Thyroid gland (tissue), 4 donors: Measurements from ENCODE around the gene GLG1. TPM values are rescaled to one million over a fixed set of nuclear protein-coding genes. Genes with fewer than 3 reads are reported as not detected.

Experiments
- DNase-seq, 2 donors: peaks; one replicate each; pipeline ENCODE4 v3.0.0-alpha.2; 2019
- H3K27ac ChIP-seq, 3 donors: fragments of 200-600 bp; sonication (generic); 1 replicate in 2 of 3; 2 replicates in 1 of 3; pipeline ENCODE4 v1.5.1; 2016 to 2019; ENCODE audit warnings: mild to moderate bottlenecking in 1 of 3, moderate library complexity in 1 of 3
- H3K27me3 ChIP-seq: fragments of 200-600 bp; sonication (generic); one replicate; pipeline ENCODE4 v1.5.1; 2019
- H3K36me3 ChIP-seq, 2 donors: fragments of 200-600 bp; sonication (generic); one replicate each; pipeline ENCODE4 v1.5.1; 2016 to 2019
- H3K4me1 ChIP-seq, 2 donors: fragments of 200-600 bp; sonication (generic); one replicate each; pipeline ENCODE4 v1.5.1; 2017 to 2019
- H3K4me3 ChIP-seq, 3 donors: fragments of 200-600 bp; sonication (generic); replicated peaks in 1 of 3; 1 replicate in 2 of 3; 2 replicates in 1 of 3; pipeline ENCODE4 v1.5.1; 2016; ENCODE audit warnings: mild to moderate bottlenecking in 1 of 3
- H3K9me3 ChIP-seq: fragments of 200-600 bp; sonication (generic); one replicate; pipeline ENCODE4 v1.5.1; 2017
- POLR2A ChIP-seq, 2 donors: fragments of 450-650 bp; IDR thresholded peaks; one replicate each; pipeline ENCODE4 v1.6.1; 2017; ENCODE audit warnings: antibody characterized with exemption in 2 of 2, mild to moderate bottlenecking in 2 of 2, moderate library complexity in 1 of 2
- WGBS, 2 donors: methylation state at CpG; one replicate each; pipeline ENCODE4 v1.1.5; 2017; 5-methylcytosine and 5-hydroxymethylcytosine counted together
- intact Hi-C: fragments of 100-400 bp; cut with DNase I; formaldehyde crosslinking; loops from one replicate; pipeline ENCODE4 v1.15.1; 2023
- total RNA-seq, 4 donors: library from RNA; depleted of rRNA; stranded (reverse); fragments of >200 nt; gene quantifications; one replicate each; pipeline ENCODE4 v1.2.3, GENCODE V29; 2016
- TF ChIP-seq, protein P1 (sequence below), 6 experiments: fragments of 200-600 bp in 3 of 6; fragments of 450-650 bp in 3 of 6; sonication (generic) in 3 of 6; IDR thresholded peaks; one replicate each; pipeline ENCODE4 v1.5.1; 2016 to 2019; ENCODE audit warnings: antibody characterized with exemption in 6 of 6, mild to moderate bottlenecking in 2 of 6, inconsistent platforms in 1 of 6, moderate library complexity in 1 of 6

Gene GLG1
- total RNA-seq, 4 donors from 2014 or later, result 127 to 182 (median 151) TPM

DNA sequence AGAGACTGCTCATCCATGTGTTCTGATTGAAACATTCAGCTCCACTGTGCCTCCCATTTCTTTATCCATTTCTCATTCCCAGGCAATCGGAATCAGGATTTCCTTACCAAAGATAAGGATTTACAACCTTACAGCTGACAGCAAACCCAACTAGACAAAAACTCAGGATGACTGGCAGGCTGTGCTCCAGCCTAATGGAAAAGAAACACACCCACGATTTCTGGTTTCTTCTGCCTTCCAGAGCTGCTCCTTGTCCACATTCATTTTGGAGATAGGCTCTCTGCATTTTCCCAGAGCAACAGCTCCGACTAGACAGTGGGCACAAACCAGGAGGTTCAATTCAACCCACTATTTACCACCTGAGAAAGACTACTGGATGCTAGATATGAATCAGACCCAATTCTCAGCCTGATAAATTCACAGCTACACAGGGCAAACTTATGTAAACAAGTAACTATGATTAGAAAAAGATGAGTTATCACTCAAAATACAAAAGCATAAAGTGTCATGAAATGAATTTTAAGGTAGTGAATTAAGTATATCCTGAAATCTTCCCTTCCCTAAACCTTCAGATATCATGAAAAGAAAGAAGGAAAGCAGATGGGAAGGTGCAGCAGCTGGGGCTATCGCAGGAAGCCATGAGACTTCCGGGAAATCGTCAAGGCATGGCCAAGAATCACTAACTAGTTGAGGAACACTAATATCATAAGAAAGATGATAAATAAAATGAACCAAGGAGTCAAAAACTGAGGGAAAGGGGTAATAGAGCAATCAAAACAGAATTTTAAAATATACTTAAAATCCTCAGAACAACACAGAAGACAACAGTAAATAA, 140.8 kb downstream of the GLG1 start:
- no peak overlapping the region for H3K27ac ChIP-seq
- no peaks in the 10 kb centered on the region for H3K27me3 ChIP-seq
- TF ChIP-seq, protein P1, sequence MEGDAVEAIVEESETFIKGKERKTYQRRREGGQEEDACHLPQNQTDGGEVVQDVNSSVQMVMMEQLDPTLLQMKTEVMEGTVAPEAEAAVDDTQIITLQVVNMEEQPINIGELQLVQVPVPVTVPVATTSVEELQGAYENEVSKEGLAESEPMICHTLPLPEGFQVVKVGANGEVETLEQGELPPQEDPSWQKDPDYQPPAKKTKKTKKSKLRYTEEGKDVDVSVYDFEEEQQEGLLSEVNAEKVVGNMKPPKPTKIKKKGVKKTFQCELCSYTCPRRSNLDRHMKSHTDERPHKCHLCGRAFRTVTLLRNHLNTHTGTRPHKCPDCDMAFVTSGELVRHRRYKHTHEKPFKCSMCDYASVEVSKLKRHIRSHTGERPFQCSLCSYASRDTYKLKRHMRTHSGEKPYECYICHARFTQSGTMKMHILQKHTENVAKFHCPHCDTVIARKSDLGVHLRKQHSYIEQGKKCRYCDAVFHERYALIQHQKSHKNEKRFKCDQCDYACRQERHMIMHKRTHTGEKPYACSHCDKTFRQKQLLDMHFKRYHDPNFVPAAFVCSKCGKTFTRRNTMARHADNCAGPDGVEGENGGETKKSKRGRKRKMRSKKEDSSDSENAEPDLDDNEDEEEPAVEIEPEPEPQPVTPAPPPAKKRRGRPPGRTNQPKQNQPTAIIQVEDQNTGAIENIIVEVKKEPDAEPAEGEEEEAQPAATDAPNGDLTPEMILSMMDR (IDR thresholded peaks at IDR 0.05), result no peak
- TF ChIP-seq POLR2A (IDR thresholded peaks at IDR 0.05), result no peak
- H3K4me3 ChIP-seq, result no peak overlapping the region
- DNase-seq, result no peak
- intact Hi-C loops, result no loop called here
- WGBS, 2 donors, result 86 to 89% methylated on average over 6 of the region's 6 CpGs
- no peaks in the 10 kb centered on the region for H3K4me1 ChIP-seq
- H3K36me3 ChIP-seq, result peaks cover 71 to 78% of the 10 kb centered on the region in 2 donors
- H3K9me3 ChIP-seq, result no peaks in the 10 kb centered on the region

DNA sequence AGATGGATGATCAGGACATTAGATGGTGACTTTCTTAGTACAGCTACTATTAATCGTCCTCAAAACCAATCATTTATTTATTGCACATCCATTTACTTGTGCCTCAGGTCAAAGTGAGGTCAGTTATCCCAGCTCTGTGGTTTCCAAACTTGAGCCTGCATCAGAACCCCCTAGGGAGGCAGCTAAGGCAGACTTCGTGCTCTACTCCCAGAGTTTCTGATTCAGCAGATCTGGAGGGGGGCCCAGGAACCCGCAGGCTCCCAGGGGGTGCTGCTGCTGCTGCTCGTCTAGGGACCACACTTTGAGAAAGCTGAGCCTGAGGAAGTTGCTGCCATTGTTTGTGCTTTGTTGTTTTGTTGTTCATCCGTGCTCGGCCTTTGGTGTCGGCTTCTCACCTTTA, 141.6 kb downstream of the GLG1 start:
- TF ChIP-seq, protein P1 (IDR thresholded peaks at IDR 0.05), result no peak
- no peak for TF ChIP-seq POLR2A (IDR thresholded peaks at IDR 0.05)
- WGBS, 2 donors, result 91 to 94% methylated on average over 7 of the region's 7 CpGs
- Histone ChIP-seq H3K4me1 (no peaks in the 10 kb centered on the region), H3K9me3 (no peaks in the 10 kb centered on the region), H3K27ac (no peak overlapping the region), H3K36me3 (peaks cover 65 to 71% of the 10 kb centered on the region in 2 donors), H3K4me3 (no peak overlapping the region), H3K27me3 (no peaks in the 10 kb centered on the region)
- intact Hi-C loops, result no loop called here
- no peak for DNase-seq

DNA sequence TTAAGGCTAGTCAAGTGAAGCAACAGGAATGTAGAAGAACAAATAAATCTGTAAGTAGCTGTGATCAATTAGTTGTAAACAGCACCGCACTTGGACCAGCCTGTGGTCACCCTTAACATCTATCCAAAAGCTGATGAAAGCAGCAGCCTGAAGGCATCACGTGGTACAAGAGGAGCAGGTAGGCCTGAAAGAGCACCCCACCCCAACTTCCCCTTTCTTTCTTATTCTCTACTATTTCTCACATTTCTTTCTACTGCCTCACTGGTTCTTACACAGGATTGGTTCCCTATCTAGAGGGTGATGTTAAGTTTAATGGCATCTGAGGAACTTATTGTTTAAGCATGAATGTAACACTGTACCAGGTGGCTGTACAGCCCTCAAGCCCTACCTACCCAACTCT, 143.0 kb downstream of the GLG1 start:
- Histone ChIP-seq H3K36me3 (peaks cover 53 to 59% of the 10 kb centered on the region in 2 donors), H3K4me3 (no peak overlapping the region), H3K27me3 (no peaks in the 10 kb centered on the region), H3K9me3 (no peaks in the 10 kb centered on the region), H3K27ac (no peak overlapping the region), H3K4me1 (no peaks in the 10 kb centered on the region)
- no peak for TF ChIP-seq POLR2A (IDR thresholded peaks at IDR 0.05)
- TF ChIP-seq, protein P1 (IDR thresholded peaks at IDR 0.05), result no peak
- 92 to 98% methylated on average over 2 of the region's 2 CpGs for WGBS, 2 donors
- intact Hi-C loops, result no loop called here
- no peak for DNase-seq

DNA sequence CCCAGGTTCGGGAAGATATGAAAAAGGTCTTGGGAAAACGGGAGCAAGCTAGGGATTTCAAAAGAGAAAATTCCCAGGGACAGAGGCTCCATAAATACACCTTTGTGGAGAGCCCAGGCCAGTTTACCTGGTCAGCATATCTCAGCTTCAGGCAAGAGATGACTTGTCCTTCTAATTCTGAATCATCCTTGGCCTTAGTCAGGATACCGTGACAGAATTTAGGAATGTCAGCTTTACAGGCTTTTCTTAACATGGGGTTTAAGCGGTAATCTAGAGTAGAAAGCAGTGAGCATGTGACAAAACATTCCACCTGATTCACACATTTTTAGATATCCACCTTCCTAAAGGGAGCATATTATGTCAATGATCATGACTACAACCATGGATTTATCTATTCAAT, 144.6 kb downstream of the GLG1 start:
- TF ChIP-seq, protein P1 (IDR thresholded peaks at IDR 0.05), result no peak
- no peak for TF ChIP-seq POLR2A (IDR thresholded peaks at IDR 0.05)
- H3K4me1 ChIP-seq, result no peaks in the 10 kb centered on the region
- no peaks in the 10 kb centered on the region for H3K27me3 ChIP-seq
- peaks cover 39 to 50% of the 10 kb centered on the region in 2 donors for H3K36me3 ChIP-seq
- H3K27ac ChIP-seq, result no peak overlapping the region
- intact Hi-C loops, result no loop called here
- 94 to 99% methylated on average over 4 of the region's 4 CpGs for WGBS, 2 donors
- no peak overlapping the region for H3K4me3 ChIP-seq
- no peak for DNase-seq
- no peaks in the 10 kb centered on the region for H3K9me3 ChIP-seq

DNA sequence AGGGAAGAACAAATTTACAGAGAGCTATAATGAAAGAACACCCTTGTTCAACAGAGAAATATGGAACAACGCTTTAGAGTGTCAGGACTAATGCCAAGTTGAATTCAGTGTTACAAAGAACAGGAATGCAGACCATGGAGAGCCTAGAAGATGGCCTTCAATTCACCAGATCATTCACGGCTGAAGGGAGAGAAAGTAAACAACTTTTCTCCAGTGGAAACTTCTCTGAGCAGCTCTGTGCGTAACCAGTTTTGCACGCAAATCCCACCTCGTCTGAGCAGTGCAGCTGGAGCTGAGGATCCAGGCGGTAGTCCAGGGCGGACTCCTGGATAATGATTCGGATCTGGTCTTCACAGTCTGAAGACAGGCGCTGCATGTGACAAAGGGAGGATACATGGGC, 145.1 kb downstream of the GLG1 start:
- Histone ChIP-seq H3K36me3 (peaks cover 37 to 49% of the 10 kb centered on the region in 2 donors), H3K4me3 (no peak overlapping the region), H3K9me3 (no peaks in the 10 kb centered on the region), H3K4me1 (no peaks in the 10 kb centered on the region), H3K27me3 (no peaks in the 10 kb centered on the region), H3K27ac (no peak overlapping the region)
- intact Hi-C loops, result no loop called here
- TF ChIP-seq, protein P1 (IDR thresholded peaks at IDR 0.05), result no peak
- no peak for TF ChIP-seq POLR2A (IDR thresholded peaks at IDR 0.05)
- DNase-seq, result no peak
- WGBS, 2 donors, result 93 to 94% methylated on average over 9 of the region's 9 CpGs
